ENCODE results near the gene DDX28. TPM values are rescaled to one million over a fixed set of nuclear protein-coding genes. Genes with fewer than 3 reads are reported as not detected.

The DDX28 gene
- total and polyA plus RNA-seq, 10 of the 15 experiments (the other 5 are each of a cell fraction or from before 2014, with no cell fraction given): 3.6 to 40.4 (median 20.0) TPM

GRCh38 chr16:68049449-68049848, 26.4 kb upstream of the DDX28 start:
- ChIA-PET SMC1A (ENCODE audit: uncharacterized antibody, unreplicated experiment) (no interaction called here), POLR2A (no interaction called here), CTCF (no interaction called here), RAD21 (ENCODE audit: unreplicated experiment) (no interaction called here)
- Histone ChIP-seq H3K4me1 (ENCODE audit: control insufficient read depth, insufficient read depth, low read length) (no peaks in the 10 kb centered on the region), H3K4me3 (no peak overlapping the region), H3K9ac (ENCODE audit: control insufficient read depth, insufficient read depth, low read length) (no peak overlapping the region), H2AFZ (ENCODE audit: control insufficient read depth, low read depth, low read length) (no peak overlapping the region), H3K27me3 (replicated peaks in 1 of 2; ENCODE audit: control insufficient read depth in 2 of 2, insufficient read depth in 2 of 2, low read length in 1 of 2) (no peaks in the 10 kb centered on the region), H3K79me2 (ENCODE audit: control insufficient read depth, insufficient read depth, low read length) (no peaks in the 10 kb centered on the region), H3K9me3 (replicated peaks; ENCODE audit: control insufficient read depth, insufficient read depth, low read length) (no peaks in the 10 kb centered on the region), H4K20me1 (ENCODE audit: control insufficient read depth, insufficient read depth) (no peaks in the 10 kb centered on the region), H3K36me3 (ENCODE audit: control insufficient read depth in 2 of 2, insufficient read depth in 2 of 2, low read length in 1 of 2) (peaks cover 10 to 14% of the 10 kb centered on the region in 2 experiments; a peak in 3 of 4 replicates), H3K27ac (ENCODE audit: control insufficient read depth, insufficient read depth) (no peak overlapping the region), H3K4me2 (ENCODE audit: control insufficient read depth, insufficient read depth) (no peak overlapping the region)
- in situ Hi-C loops (cut with MboI): no loop called here
- ATAC-seq: no peak
- no peak for DNase-seq (ENCODE audit: low read depth, low spot score)
- no TSS peak for BruUV-seq (replicated peaks)
- FAIRE-seq: no peak
- intact Hi-C loops (cut with micrococcal nuclease; ENCODE audit: unreplicated experiment): no loop called here
- TF ChIP-seq EED (IDR thresholded peaks at IDR 0.05; ENCODE audit: low read depth) (no peak), CREB1 (IDR thresholded peaks at IDR 0.05; ENCODE audit: low read depth) (no peak), NFYB (IDR thresholded peaks at IDR 0.05; ENCODE audit: insufficient read depth, low read depth, low read length) (no peak), TARDBP (IDR thresholded peaks at IDR 0.05; ENCODE audit: borderline replicate concordance) (no peak)
- WGBS (ENCODE audit: insufficient coverage, insufficient replicate concordance, low lambda C conversion rate, missing lambda C conversion rate): 0% methylated on average over 2 of the region's 2 CpGs

- TF ChIP-seq ELK1 (IDR thresholded peaks at IDR 0.05; ENCODE audit: low read depth, low read length) (no peak), MEF2A (IDR thresholded peaks at IDR 0.05; ENCODE audit: insufficient read depth, low read depth, low read length) (no peak), EZH2 (IDR thresholded peaks at IDR 0.05; ENCODE audit: borderline replicate concordance, control insufficient read depth, low read depth, low read length) (no peak), SRF (IDR thresholded peaks at IDR 0.05; ENCODE audit: low read depth in 2 of 2, low read length in 2 of 2) (no peak)
- no peaks in the 10 kb centered on the region for H4K20me1 ChIP-seq (ENCODE audit: control insufficient read depth, insufficient read depth)
- BruUV-seq (replicated peaks): no TSS peak
- no peaks in the 10 kb centered on the region for H3K27me3 ChIP-seq (replicated peaks in 1 of 2; ENCODE audit: control insufficient read depth in 2 of 2, insufficient read depth in 2 of 2, low read length in 1 of 2)
- no peak for FAIRE-seq
- no peak overlapping the region for H3K4me2 ChIP-seq (ENCODE audit: control insufficient read depth, insufficient read depth)
- no peak for DNase-seq (ENCODE audit: low read depth, low spot score)
- ChIA-PET RAD21 (ENCODE audit: unreplicated experiment) (no interaction called here), CTCF (interaction anchor here (0.7 kb wide), 2 partner anchors 17 to 286 kb away, joined by 3 read pairs; no protein-coding TSS in a partner anchor), SMC1A (ENCODE audit: uncharacterized antibody, unreplicated experiment) (interaction anchor here (0.7 kb wide), 1 partner anchor 61 kb away, joined by 3 read pairs; no protein-coding TSS in a partner anchor), POLR2A (interaction anchor here (0.6 kb wide), 1 partner anchor 92 kb away, joined by 4 read pairs; no protein-coding TSS in a partner anchor)
- no peak overlapping the region for H3K9ac ChIP-seq (ENCODE audit: control insufficient read depth, insufficient read depth, low read length)
- H3K79me2 ChIP-seq (ENCODE audit: control insufficient read depth, insufficient read depth, low read length): no peaks in the 10 kb centered on the region
- intact Hi-C loops (cut with micrococcal nuclease; ENCODE audit: unreplicated experiment): no loop called here
- no peak overlapping the region for H2AFZ ChIP-seq (ENCODE audit: control insufficient read depth, low read depth, low read length)
- no peaks in the 10 kb centered on the region for H3K9me3 ChIP-seq (replicated peaks; ENCODE audit: control insufficient read depth, insufficient read depth, low read length)
- in situ Hi-C loops (cut with MboI): no loop called here
- no peak overlapping the region for H3K4me3 ChIP-seq
- peaks cover 7 to 9% of the 10 kb centered on the region in 2 experiments; a peak in 3 of 4 replicates for H3K36me3 ChIP-seq (ENCODE audit: control insufficient read depth in 2 of 2, insufficient read depth in 2 of 2, low read length in 1 of 2)
- no peak for ATAC-seq
- no peaks in the 10 kb centered on the region for H3K4me1 ChIP-seq (ENCODE audit: control insufficient read depth, insufficient read depth, low read length)
- H3K27ac ChIP-seq (ENCODE audit: control insufficient read depth, insufficient read depth): no peak overlapping the region
- 98% methylated on average over 2 of the region's 2 CpGs for WGBS (ENCODE audit: insufficient coverage, insufficient replicate concordance, low lambda C conversion rate, missing lambda C conversion rate)
Measured at GRCh38 chr16:68047987-68048386, 25.0 kb upstream of the DDX28 start.

Measured in GM12878 (cell line).